ENCODE data around the gene MTM1. TPM values are rescaled to one million over a fixed set of nuclear protein-coding genes. Genes with fewer than 3 reads are reported as not detected.

MTM1 gene
- total RNA-seq, 1 experiment from 2014 or later, result 11.6 TPM

- peak overlapping the region; percentile 94 for H3K27ac Mint-ChIP-seq (ENCODE audit: low read depth, unreplicated experiment)
- H3K4me1 Mint-ChIP-seq (ENCODE audit: insufficient read depth, unreplicated experiment), result peaks cover 33% of the 10 kb centered on the region
- peak overlapping the region; percentile 64 for H3K4me3 Mint-ChIP-seq (ENCODE audit: unreplicated experiment)
- BruUV-seq (replicated peaks), result no TSS peak
- H3K36me3 Mint-ChIP-seq (ENCODE audit: insufficient read depth, unreplicated experiment), result no peaks in the 10 kb centered on the region
- DNase-seq (ENCODE audit: unreplicated experiment), result no peak
- intact Hi-C loops (cut with micrococcal nuclease), result no loop called here
- TF ChIP-seq, protein P1, sequence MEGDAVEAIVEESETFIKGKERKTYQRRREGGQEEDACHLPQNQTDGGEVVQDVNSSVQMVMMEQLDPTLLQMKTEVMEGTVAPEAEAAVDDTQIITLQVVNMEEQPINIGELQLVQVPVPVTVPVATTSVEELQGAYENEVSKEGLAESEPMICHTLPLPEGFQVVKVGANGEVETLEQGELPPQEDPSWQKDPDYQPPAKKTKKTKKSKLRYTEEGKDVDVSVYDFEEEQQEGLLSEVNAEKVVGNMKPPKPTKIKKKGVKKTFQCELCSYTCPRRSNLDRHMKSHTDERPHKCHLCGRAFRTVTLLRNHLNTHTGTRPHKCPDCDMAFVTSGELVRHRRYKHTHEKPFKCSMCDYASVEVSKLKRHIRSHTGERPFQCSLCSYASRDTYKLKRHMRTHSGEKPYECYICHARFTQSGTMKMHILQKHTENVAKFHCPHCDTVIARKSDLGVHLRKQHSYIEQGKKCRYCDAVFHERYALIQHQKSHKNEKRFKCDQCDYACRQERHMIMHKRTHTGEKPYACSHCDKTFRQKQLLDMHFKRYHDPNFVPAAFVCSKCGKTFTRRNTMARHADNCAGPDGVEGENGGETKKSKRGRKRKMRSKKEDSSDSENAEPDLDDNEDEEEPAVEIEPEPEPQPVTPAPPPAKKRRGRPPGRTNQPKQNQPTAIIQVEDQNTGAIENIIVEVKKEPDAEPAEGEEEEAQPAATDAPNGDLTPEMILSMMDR (IDR thresholded peaks at IDR 0.05; ENCODE audit: unreplicated experiment), result no peak
- H3K9me3 Mint-ChIP-seq (ENCODE audit: unreplicated experiment), result no peaks in the 10 kb centered on the region
- ChIA-PET CTCF (no interaction called here), POLR2A (interaction anchor here (0.6 to 1.8 kb wide), 6 partner anchors 12 to 276 kb away, joined by 3 to 7 read pairs (median 4); no protein-coding TSS in a partner anchor)
- no peaks in the 10 kb centered on the region for H3K27me3 Mint-ChIP-seq (ENCODE audit: insufficient read depth, unreplicated experiment)
Measured at GRCh38 chrX:150574559-150575418, 6.4 kb downstream of the MTM1 start.

- H3K4me1 Mint-ChIP-seq (ENCODE audit: insufficient read depth, unreplicated experiment), result peaks cover 34% of the 10 kb centered on the region
- no peaks in the 10 kb centered on the region for H3K36me3 Mint-ChIP-seq (ENCODE audit: insufficient read depth, unreplicated experiment)
- CTCF ChIA-PET, result no interaction called here
- TF ChIP-seq, protein P1 (IDR thresholded peaks at IDR 0.05; ENCODE audit: unreplicated experiment), result no peak
- POLR2A ChIA-PET, result interaction anchor here (0.6 to 1.8 kb wide), 6 partner anchors 11 to 277 kb away, joined by 3 to 7 read pairs (median 4); no protein-coding TSS in a partner anchor
- intact Hi-C loops (cut with micrococcal nuclease), result no loop called here
- peak overlapping the region; percentile 64 for H3K4me3 Mint-ChIP-seq (ENCODE audit: unreplicated experiment)
- H3K9me3 Mint-ChIP-seq (ENCODE audit: unreplicated experiment), result no peaks in the 10 kb centered on the region
- BruUV-seq (replicated peaks), result no TSS peak
- H3K27ac Mint-ChIP-seq (ENCODE audit: low read depth, unreplicated experiment), result peak overlapping the region; percentile 94
- peak; percentile 98 for DNase-seq (ENCODE audit: unreplicated experiment)
- H3K27me3 Mint-ChIP-seq (ENCODE audit: insufficient read depth, unreplicated experiment), result no peaks in the 10 kb centered on the region
Measured at GRCh38 chrX:150575419-150575814, 7.0 kb downstream of the MTM1 start.

- BruUV-seq (replicated peaks), result no TSS peak
- no peak for DNase-seq (ENCODE audit: unreplicated experiment)
- peak overlapping the region; percentile 94 for H3K27ac Mint-ChIP-seq (ENCODE audit: low read depth, unreplicated experiment)
- TF ChIP-seq, protein P1 (IDR thresholded peaks at IDR 0.05; ENCODE audit: unreplicated experiment), result no peak
- H3K4me1 Mint-ChIP-seq (ENCODE audit: insufficient read depth, unreplicated experiment), result peaks cover 41% of the 10 kb centered on the region
- no peak overlapping the region for H3K4me3 Mint-ChIP-seq (ENCODE audit: unreplicated experiment)
- H3K36me3 Mint-ChIP-seq (ENCODE audit: insufficient read depth, unreplicated experiment), result peaks cover 7% of the 10 kb centered on the region
- ChIA-PET POLR2A (interaction anchor here (1.2 to 1.9 kb wide), 2 partner anchors 9 to 214 kb away, joined by 3 to 5 read pairs; partner anchors contain the start of gene MTM1), CTCF (no interaction called here)
- no peaks in the 10 kb centered on the region for H3K9me3 Mint-ChIP-seq (ENCODE audit: unreplicated experiment)
- no peaks in the 10 kb centered on the region for H3K27me3 Mint-ChIP-seq (ENCODE audit: insufficient read depth, unreplicated experiment)
- intact Hi-C loops (cut with micrococcal nuclease), result no loop called here
Measured at GRCh38 chrX:150577174-150577573, 8.8 kb downstream of the MTM1 start.

DNA sequence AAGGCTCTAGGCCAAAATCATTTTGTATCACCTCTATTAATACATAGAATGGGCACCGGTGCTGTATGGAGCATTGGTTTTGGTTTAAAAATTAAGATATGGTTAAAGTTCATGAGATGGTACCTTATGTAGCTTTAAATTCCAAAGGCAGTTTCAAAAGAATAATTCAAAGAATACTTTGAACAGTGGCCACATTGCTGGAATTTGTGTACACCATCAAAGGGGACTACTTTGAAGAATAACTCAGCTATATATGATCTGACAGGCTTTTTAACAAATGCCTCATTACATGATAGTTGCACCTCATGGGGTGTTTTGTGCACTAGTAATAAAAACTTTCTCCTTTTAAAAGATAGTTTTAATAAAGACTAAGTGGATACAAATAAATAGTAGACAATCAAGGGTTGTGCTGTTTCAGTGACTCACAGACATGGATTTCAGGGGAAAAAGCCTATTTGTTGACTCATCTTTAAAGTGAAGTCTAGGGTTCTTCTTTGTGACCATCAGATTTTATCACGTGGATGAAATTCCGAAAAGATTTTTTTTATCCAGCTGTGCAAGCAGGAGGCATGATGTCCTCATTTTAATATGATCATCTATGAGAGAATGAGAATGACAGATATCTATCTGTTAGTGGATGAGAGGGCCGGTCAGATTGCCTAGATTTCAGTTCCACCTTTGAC is 12.8 kb downstream of the MTM1 start:
- H3K27me3 Mint-ChIP-seq (ENCODE audit: insufficient read depth, unreplicated experiment), result no peaks in the 10 kb centered on the region
- H3K4me1 Mint-ChIP-seq (ENCODE audit: insufficient read depth, unreplicated experiment), result peaks cover 25% of the 10 kb centered on the region
- TF ChIP-seq, protein P1 (IDR thresholded peaks at IDR 0.05; ENCODE audit: unreplicated experiment), result no peak
- DNase-seq (ENCODE audit: unreplicated experiment), result peak; percentile 69
- ChIA-PET CTCF (interaction anchor here (0.5 to 0.6 kb wide), 2 partner anchors 217 to 841 kb away, joined by 4 read pairs; no protein-coding TSS in a partner anchor), POLR2A (interaction anchor here (1.1 kb wide), 1 partner anchor 9 kb away, joined by 3 read pairs; no protein-coding TSS in a partner anchor)
- peak overlapping the region; percentile 42 for H3K27ac Mint-ChIP-seq (ENCODE audit: low read depth, unreplicated experiment)
- H3K9me3 Mint-ChIP-seq (ENCODE audit: unreplicated experiment), result no peaks in the 10 kb centered on the region
- no TSS peak for BruUV-seq (replicated peaks)
- intact Hi-C loops (cut with micrococcal nuclease), result no loop called here
- peaks cover 11% of the 10 kb centered on the region for H3K36me3 Mint-ChIP-seq (ENCODE audit: insufficient read depth, unreplicated experiment)
- peak overlapping the region; percentile 40 for H3K4me3 Mint-ChIP-seq (ENCODE audit: unreplicated experiment)

All from MCF 10A (cell line).